ENCODE results near the gene SLC4A3.

SLC4A3 gene

GRCh38 chr2:219627103-219628100 is at the start of gene SLC4A3:
Gene SLC4A3, plus strand, starts transcription at chr2:219627630. Its CDS starts 363 bp downstream, at chr2:219627993.
- DNase-seq (ENCODE audit: low spot score) = peak; percentile 75

- no peak for DNase-seq (ENCODE audit: low spot score)
Measured at GRCh38 chr2:219578811-219579613, 48.4 kb upstream of the SLC4A3 start.

- DNase-seq (ENCODE audit: low spot score) = no peak
Measured at GRCh38 chr2:219581346-219581745, 46.1 kb upstream of the SLC4A3 start.

GRCh38 chr2:219591091-219591490 is 36.3 kb upstream of the SLC4A3 start:
- DNase-seq (ENCODE audit: low spot score) = no peak

- DNase-seq (ENCODE audit: low spot score) = no peak
Measured at GRCh38 chr2:219592736-219593135, 34.7 kb upstream of the SLC4A3 start.

GRCh38 chr2:219593154-219593553 is 34.3 kb upstream of the SLC4A3 start:
- DNase-seq (ENCODE audit: low spot score) = no peak

- DNase-seq (ENCODE audit: low spot score) = no peak
Measured at GRCh38 chr2:219595256-219595655, 32.2 kb upstream of the SLC4A3 start.

GRCh38 chr2:219596954-219597551 is 30.4 kb upstream of the SLC4A3 start:
- DNase-seq (ENCODE audit: low spot score) = no peak

- DNase-seq (ENCODE audit: low spot score) = peak; percentile 98
Measured at GRCh38 chr2:219597552-219598307, 29.7 kb upstream of the SLC4A3 start, which contains the start of gene STK11IP. Gene STK11IP, plus strand, starts transcription at chr2:219597857. Its CDS starts 263 bp downstream, at chr2:219598120.

GRCh38 chr2:219598308-219599078 is 28.9 kb upstream of the SLC4A3 start:
- DNase-seq (ENCODE audit: low spot score) = no peak

GRCh38 chr2:219603771-219604170 is 23.7 kb upstream of the SLC4A3 start:
- DNase-seq (ENCODE audit: low spot score) = no peak

GRCh38 chr2:219605607-219605954 is 21.8 kb upstream of the SLC4A3 start:
- no peak for DNase-seq (ENCODE audit: low spot score)

GRCh38 chr2:219607931-219608330 is 19.5 kb upstream of the SLC4A3 start:
- DNase-seq (ENCODE audit: low spot score) = no peak

GRCh38 chr2:219608399-219608964 is 18.9 kb upstream of the SLC4A3 start:
- no peak for DNase-seq (ENCODE audit: low spot score)

GRCh38 chr2:219609149-219609750 is 18.2 kb upstream of the SLC4A3 start:
- DNase-seq (ENCODE audit: low spot score) = no peak

GRCh38 chr2:219611306-219611705 is 16.1 kb upstream of the SLC4A3 start:
- no peak for DNase-seq (ENCODE audit: low spot score)

- DNase-seq (ENCODE audit: low spot score) = no peak
Measured at GRCh38 chr2:219611866-219612576, 15.4 kb upstream of the SLC4A3 start.

- no peak for DNase-seq (ENCODE audit: low spot score)
Measured at GRCh38 chr2:219612577-219613286, 14.7 kb upstream of the SLC4A3 start.

All from HuH-7.5 (cell line).